Left ventricle myocardium inferior (tissue), 1 donor: ENCODE data around the gene RASGRP2. TPM values are rescaled to one million over a fixed set of nuclear protein-coding genes. Genes with fewer than 3 reads are reported as not detected.

Source experiments
- DNase-seq: peaks from one replicate; pipeline ENCODE4 v3.0.0-alpha.2; 2020
- H3K27ac ChIP-seq: fragments of 200-600 bp; replicated peaks from 2 replicates; pipeline ENCODE4 v1.8.0; 2021
- H3K27me3 ChIP-seq: fragments of 200-600 bp; 2 replicates; pipeline ENCODE4 v1.8.0; 2021; ENCODE audit warnings: low read depth
- H3K36me3 ChIP-seq: fragments of 200-600 bp; 2 replicates; pipeline ENCODE4 v1.8.0; 2021
- H3K4me1 ChIP-seq: fragments of 200-600 bp; 2 replicates; pipeline ENCODE4 v1.8.0; 2021
- H3K4me3 ChIP-seq: fragments of 200-600 bp; 2 replicates; pipeline ENCODE4 v1.8.0; 2021; ENCODE audit warnings: mild to moderate bottlenecking, moderate library complexity
- H3K9me3 ChIP-seq: fragments of 200-600 bp; replicated peaks from 2 replicates; pipeline ENCODE4 v1.8.0; 2021
- CTCF ChIP-seq: fragments of 200-600 bp; IDR thresholded peaks from 2 replicates; pipeline ENCODE4 v1.8.0; 2021; ENCODE audit warnings: antibody characterized with exemption, mild to moderate bottlenecking, borderline replicate concordance
- intact Hi-C: fragments of 100-400 bp; cut with micrococcal nuclease; formaldehyde crosslinking; loops from one replicate; pipeline ENCODE4 v1.11.0; 2022
- total RNA-seq: library from RNA; stranded (reverse); fragmentation: NEBNext Ultra II Directional; extraction: Animal tissue kit (Norgen Biotek cat#: 25700); gene quantifications from one replicate; pipeline ENCODE4 v1.2.1, GENCODE V29; 2021
- donor health status: DM: no; HTN: yes; CAD: no; lungs with severe emphysema.

Gene RASGRP2
- total RNA-seq, 1 donor from 2014 or later: 21.1 TPM

- DNase-seq: no peak
- TF ChIP-seq CTCF: no peak
- H3K36me3 ChIP-seq: peaks cover 21% of the 10 kb centered on the region
- no peak overlapping the region for H3K4me3 ChIP-seq
- peaks cover 8% of the 10 kb centered on the region for H3K4me1 ChIP-seq
- no peaks in the 10 kb centered on the region for H3K27me3 ChIP-seq
- no peaks in the 10 kb centered on the region for H3K9me3 ChIP-seq
- H3K27ac ChIP-seq: no peak overlapping the region
- intact Hi-C loops: no loop called here
Observed at GRCh38 chr11:64728757-64729365, 15.1 kb downstream of the RASGRP2 start.

GRCh38 chr11:64726867-64727530 is 16.9 kb downstream of the RASGRP2 start:
- Histone ChIP-seq H3K27ac (no peak overlapping the region), H3K4me1 (peaks cover 15% of the 10 kb centered on the region), H3K27me3 (peaks cover 10% of the 10 kb centered on the region), H3K9me3 (no peaks in the 10 kb centered on the region), H3K36me3 (peaks cover 16% of the 10 kb centered on the region), H3K4me3 (no peak overlapping the region)
- intact Hi-C loops: no loop called here
- DNase-seq: no peak
- no peak for TF ChIP-seq CTCF

DNA sequence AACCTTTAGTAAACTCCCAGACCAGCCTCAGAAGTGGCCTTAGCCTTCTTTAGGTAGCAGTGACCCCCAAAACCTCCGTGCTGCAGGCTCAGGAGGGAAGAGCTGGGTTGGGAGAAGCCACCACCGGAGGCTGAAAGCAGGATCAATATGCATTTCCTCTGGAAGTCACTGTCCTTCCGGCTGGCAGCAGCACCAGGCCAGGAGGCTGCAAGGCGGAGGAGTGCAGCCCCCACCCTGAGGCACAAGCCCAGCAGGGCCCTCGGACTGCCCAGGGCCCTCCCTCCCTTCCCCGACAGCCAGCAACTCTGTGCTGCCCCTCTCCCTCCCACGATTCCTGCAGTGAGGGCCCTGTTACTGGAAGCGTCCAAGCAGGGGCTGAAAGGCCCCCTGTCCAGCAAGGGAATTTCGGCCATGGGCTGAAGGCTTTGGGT is 17.7 kb downstream of the RASGRP2 start:
- no peak for TF ChIP-seq CTCF
- no peak for DNase-seq

DNA sequence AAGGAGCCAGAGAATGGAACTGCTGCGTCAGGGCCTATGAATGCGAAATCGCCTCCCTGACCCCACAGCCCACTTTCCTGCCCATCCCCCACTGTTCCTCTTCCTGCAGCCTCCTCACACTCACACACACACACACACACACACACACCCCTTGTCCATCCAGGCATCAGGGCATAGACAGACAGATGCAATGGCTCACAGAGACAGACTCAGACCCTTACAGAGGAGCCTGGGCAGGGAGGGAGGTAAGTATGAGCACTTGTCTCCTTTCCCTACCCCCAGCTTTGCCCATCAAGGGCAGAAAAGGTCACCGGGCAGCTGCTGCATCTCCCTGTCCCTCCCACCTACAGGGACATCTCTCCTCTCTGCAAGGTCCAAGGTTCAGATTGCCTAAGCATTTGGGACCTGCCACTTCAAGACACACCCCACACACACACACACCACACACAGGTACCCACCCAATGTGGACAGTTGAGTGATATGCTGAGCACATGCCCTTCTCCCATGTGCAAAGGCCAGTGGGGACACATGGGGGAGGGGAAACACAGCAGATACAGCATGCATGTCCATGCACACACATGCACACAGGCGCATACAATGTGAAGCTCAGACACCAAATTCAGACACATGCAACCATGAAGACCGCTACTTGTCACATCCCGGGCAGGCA is 18.9 kb downstream of the RASGRP2 start:
- Histone ChIP-seq H3K9me3 (no peaks in the 10 kb centered on the region), H3K36me3 (peaks cover 8% of the 10 kb centered on the region), H3K4me3 (no peak overlapping the region), H3K4me1 (peaks cover 11% of the 10 kb centered on the region), H3K27ac (no peak overlapping the region), H3K27me3 (peaks cover 30% of the 10 kb centered on the region)
- no peak for DNase-seq
- no peak for TF ChIP-seq CTCF
- intact Hi-C loops: no loop called here

More for the DNA sequence above, 17.7 kb downstream of the RASGRP2 start:
- Histone ChIP-seq H3K4me1 (peaks cover 15% of the 10 kb centered on the region), H3K9me3 (no peaks in the 10 kb centered on the region), H3K27me3 (peaks cover 18% of the 10 kb centered on the region), H3K4me3 (no peak overlapping the region), H3K27ac (no peak overlapping the region), H3K36me3 (peaks cover 11% of the 10 kb centered on the region)
- intact Hi-C loops: no loop called here

- intact Hi-C loops: no loop called here
- Histone ChIP-seq H3K27me3 (peaks cover 38% of the 10 kb centered on the region), H3K4me3 (peak overlapping the region; percentile 87), H3K9me3 (no peaks in the 10 kb centered on the region), H3K36me3 (peaks cover 8% of the 10 kb centered on the region), H3K27ac (no peak overlapping the region), H3K4me1 (peaks cover 7% of the 10 kb centered on the region)
- no peak for TF ChIP-seq CTCF
- DNase-seq: no peak
Observed at GRCh38 chr11:64723907-64724862, 19.8 kb downstream of the RASGRP2 start.
